GM23338 (cell line): ENCODE data around the gene RIT1. TPM values are rescaled to one million over a fixed set of nuclear protein-coding genes. Genes with fewer than 3 reads are reported as not detected.

ENCODE experiments used
- ATAC-seq: fragments of 200-7000 bp; cut with Tn5 transposase; 3 replicates; pipeline ENCODE4 v1.9.1; 2020
- DNase-seq: peaks from one replicate; pipeline ENCODE4 v3.0.0-alpha.2; 2015; ENCODE audit warnings: low spot score
- H2AFZ ChIP-seq: fragments of 200-600 bp; sonication (generic); 2 replicates; pipeline ENCODE4 v1.8.0; 2016; ENCODE audit warnings: antibody characterized with exemption, mild to moderate bottlenecking, moderate library complexity
- H3F3A ChIP-seq: fragments of 200-600 bp; sonication (generic); replicated peaks from 2 replicates; pipeline ENCODE4 v1.8.0; 2017; ENCODE audit warnings: antibody characterized with exemption, mixed run types, low read depth
- H3K27ac ChIP-seq: fragments of 200-600 bp; sonication (generic); 2 replicates; pipeline ENCODE4 v1.6.1; 2016; ENCODE audit warnings: low read depth
- H3K27me3 ChIP-seq: fragments of 200-600 bp; sonication (generic); 2 replicates; pipeline ENCODE4 v1.8.0; 2016; ENCODE audit warnings: mild to moderate bottlenecking, mixed run types, moderate library complexity; ENCODE audit not compliant: insufficient read depth
- H3K36me3 ChIP-seq: fragments of 200-600 bp; sonication (generic); 2 replicates; pipeline ENCODE4 v1.8.0; 2016; ENCODE audit warnings: mild to moderate bottlenecking; ENCODE audit not compliant: insufficient read depth
- H3K4me1 ChIP-seq: fragments of 200-600 bp; sonication (generic); 2 replicates; pipeline ENCODE4 v1.8.0; 2016; ENCODE audit warnings: mild to moderate bottlenecking, moderate library complexity; ENCODE audit not compliant: insufficient read depth
- H3K4me2 ChIP-seq: fragments of 200-600 bp; sonication (generic); 2 replicates; pipeline ENCODE4 v1.7.1; 2017; ENCODE audit warnings: mixed run types
- H3K4me3 ChIP-seq: fragments of 200-600 bp; sonication (generic); 2 replicates; pipeline ENCODE4 v1.6.1; 2016; ENCODE audit warnings: mixed run types
- H3K79me2 ChIP-seq: fragments of 200-600 bp; sonication (generic); replicated peaks from 2 replicates; pipeline ENCODE4 v1.8.0; 2017; ENCODE audit warnings: mild to moderate bottlenecking; ENCODE audit not compliant: insufficient read depth
- H3K9me2 ChIP-seq: fragments of 200-600 bp; sonication (generic); 2 replicates; pipeline ENCODE4 v1.8.0; 2017; ENCODE audit not compliant: insufficient read depth
- H4K20me1 ChIP-seq: fragments of 200-600 bp; sonication (generic); replicated peaks from 2 replicates; pipeline ENCODE4 v1.8.0; 2017; ENCODE audit warnings: mild to moderate bottlenecking; ENCODE audit not compliant: insufficient read depth
- H3K27ac Mint-ChIP-seq: 2 replicates; pipeline ENCODE4 v1.8.0; 2020; ENCODE audit warnings: inconsistent platforms, mild to moderate bottlenecking, moderate library complexity, mixed read lengths
- H3K27me3 Mint-ChIP-seq: 3 replicates; pipeline ENCODE4 v1.8.0; 2022; ENCODE audit warnings: low read depth, mild to moderate bottlenecking, moderate library complexity, mixed read lengths, inconsistent platforms; ENCODE audit not compliant: insufficient read depth, poor library complexity
- H3K36me3 Mint-ChIP-seq: 3 replicates; pipeline ENCODE4 v1.8.0; 2021; ENCODE audit warnings: low read depth, mild to moderate bottlenecking, inconsistent platforms, moderate library complexity, mixed read lengths
- H3K4me1 Mint-ChIP-seq: 3 replicates; pipeline ENCODE4 v1.8.0; 2020; ENCODE audit warnings: mild to moderate bottlenecking, inconsistent platforms, mixed read lengths
- H3K4me3 Mint-ChIP-seq: 3 replicates; pipeline ENCODE4 v1.8.0; 2021; ENCODE audit warnings: moderate library complexity, mild to moderate bottlenecking, inconsistent platforms, mixed read lengths
- H3K9me3 Mint-ChIP-seq: 3 replicates; pipeline ENCODE4 v1.8.0; 2020; ENCODE audit warnings: moderate library complexity, mild to moderate bottlenecking, inconsistent platforms, mixed read lengths
- CREB1 ChIP-seq: fragments of 250-450 bp; sonication (Bioruptor Pico); IDR thresholded peaks from 2 replicates; pipeline ENCODE4 v1.5.0; 2020; ENCODE audit warnings: low read depth, mild to moderate bottlenecking, moderate library complexity
- CTCF ChIP-seq, 2 experiments: fragments of 200-600 bp in 1 of 2; sonication (generic) in 1 of 2; conservative IDR thresholded peaks; 2 replicates each; pipeline versions ENCODE4 v1.5.1 to v1.6.1; 2016 to 2017; ENCODE audit warnings: antibody characterized with exemption in 2 of 2, low read depth in 2 of 2, mild to moderate bottlenecking in 2 of 2, moderate library complexity in 1 of 2
- ETS1 ChIP-seq: IDR thresholded peaks from 2 replicates; pipeline ENCODE4 v1.6.1; 2016; ENCODE audit warnings: antibody characterized with exemption
- EZH2 ChIP-seq: fragments of 200-600 bp; sonication (generic); IDR thresholded peaks from one replicate; pipeline ENCODE4 v1.8.0; 2017; ENCODE audit warnings: antibody characterized with exemption, mild to moderate bottlenecking, low read depth; ENCODE audit not compliant: unreplicated experiment
- EZH2phosphoT487 ChIP-seq: fragments of 200-600 bp; sonication (generic); IDR thresholded peaks from one replicate; pipeline ENCODE4 v1.8.1; 2018; ENCODE audit warnings: antibody characterized with exemption; ENCODE audit not compliant: unreplicated experiment
- JUNB ChIP-seq: IDR thresholded peaks from one replicate; pipeline ENCODE4 v1.6.1; 2016; ENCODE audit warnings: antibody characterized with exemption; ENCODE audit not compliant: unreplicated experiment
- NANOG ChIP-seq: IDR thresholded peaks from 2 replicates; pipeline ENCODE4 v1.6.1; 2016; ENCODE audit warnings: antibody characterized with exemption, borderline replicate concordance
- POLR2AphosphoS5 ChIP-seq: IDR thresholded peaks from 2 replicates; pipeline ENCODE4 v1.6.1; 2016; ENCODE audit warnings: antibody characterized with exemption, low read depth
- STAT1 ChIP-seq: IDR thresholded peaks from one replicate; pipeline ENCODE4 v1.6.1; 2016; ENCODE audit warnings: antibody characterized with exemption; ENCODE audit not compliant: unreplicated experiment
- ZNF114 ChIP-seq: fragments of 250-450 bp; sonication (Bioruptor Pico); IDR thresholded peaks from 2 replicates; pipeline ENCODE4 v1.5.0; 2020; ENCODE audit warnings: mild to moderate bottlenecking, moderate library complexity
- ZNF331 ChIP-seq: fragments of 250-450 bp; sonication (Bioruptor Pico); IDR thresholded peaks from 2 replicates; pipeline ENCODE4 v1.5.0; 2020; ENCODE audit warnings: low read depth, mild to moderate bottlenecking, moderate library complexity
- polyA plus RNA-seq: library from polyadenylated mRNA; unstranded; fragments of >200 nt; fragmentation: Nextera tagmentation; extraction: Ambion mirVana; gene quantifications from 2 replicates; pipeline ENCODE4 v1.2.1, GENCODE V29; 2016
- total RNA-seq: library from RNA; depleted of rRNA; stranded (reverse); fragments of >200 nt; shearing (Covaris generic); gene quantifications from 2 replicates; pipeline ENCODE4 v1.2.3, GENCODE V29; 2014

The RIT1 gene
- total and polyA plus RNA-seq, 2 experiments from 2014 or later: 21.5 to 24.4 TPM

- no peak overlapping the region for H2AFZ ChIP-seq
- no peak overlapping the region for H3K4me2 ChIP-seq
- H3K27me3 Mint-ChIP-seq: peaks cover 29% of the 10 kb centered on the region
- no peak overlapping the region; the same call in 2 of the 3 replicates for H3K4me3 Mint-ChIP-seq
- peaks cover 16% of the 10 kb centered on the region for H3K4me1 ChIP-seq
- H3K36me3 ChIP-seq: peaks cover 5% of the 10 kb centered on the region; the same call in 1 of the 2 replicates
- H3K4me3 ChIP-seq: no peak overlapping the region
- no peaks in the 10 kb centered on the region for H3K79me2 ChIP-seq
- DNase-seq (no peak), ATAC-seq (no peak)
- H3K27ac ChIP-seq: no peak overlapping the region
- peaks cover 10% of the 10 kb centered on the region for H3K36me3 Mint-ChIP-seq
- no peak for TF ChIP-seq ETS1
- TF ChIP-seq NANOG: no peak
- TF ChIP-seq ZNF114 (CRISPR knock-in tag): no peak
- no peak for TF ChIP-seq POLR2AphosphoS5
- no peak for TF ChIP-seq EZH2phosphoT487
- TF ChIP-seq CTCF (conservative IDR thresholded peaks at IDR 0.05; ENCODE audit: low read depth in 2 of 2): no peak
- no peak for TF ChIP-seq JUNB
- no peak for TF ChIP-seq CREB1 (CRISPR knock-in tag)
- H3K9me3 Mint-ChIP-seq: no peaks in the 10 kb centered on the region; the same call in 2 of the 3 replicates
- H3K27me3 ChIP-seq: no peaks in the 10 kb centered on the region
- peaks cover 53% of the 10 kb centered on the region for H3K4me1 Mint-ChIP-seq
- no peaks in the 10 kb centered on the region for H3K9me2 ChIP-seq
- no peak overlapping the region for H3K27ac Mint-ChIP-seq
- 0 out of 2 replicates have a peak, but pooled peaks cover 3% of the 10 kb centered on the region for H3F3A ChIP-seq
- H4K20me1 ChIP-seq: peaks cover 5% of the 10 kb centered on the region; the same call in 1 of the 2 replicates
Measured at GRCh38 chr1:155941845-155942531, 30.8 kb upstream of the RIT1 start.

- Mint-ChIP-seq H3K4me3 (no peak within 1 kb of the TSS; the same call in 2 of the 3 replicates), H3K27ac (peak within 1 kb of the TSS; percentile 73), H3K36me3 (peaks cover 3% of the 10 kb centered on the region), H3K9me3 (no peaks in the 10 kb centered on the region; the same call in 2 of the 3 replicates), H3K4me1 (peaks cover 46% of the 10 kb centered on the region), H3K27me3 (peaks cover 28% of the 10 kb centered on the region)
- H3K4me1 ChIP-seq: peaks cover 9% of the 10 kb centered on the region
- DNase-seq (no peak), ATAC-seq (peak; percentile 28)
- H3K79me2 ChIP-seq: no peaks in the 10 kb centered on the region
- H3K4me2 ChIP-seq: no peak within 1 kb of the TSS
- no peaks in the 10 kb centered on the region for H3K36me3 ChIP-seq
- H3K27ac ChIP-seq: no peak within 1 kb of the TSS
- H3K9me2 ChIP-seq: no peaks in the 10 kb centered on the region
- no peak within 1 kb of the TSS for H2AFZ ChIP-seq
- no peaks in the 10 kb centered on the region for H3F3A ChIP-seq
- no peak within 1 kb of the TSS for H3K4me3 ChIP-seq
- H4K20me1 ChIP-seq: peaks cover under 1% of the 10 kb centered on the region; the same call in 1 of the 2 replicates
- no peaks in the 10 kb centered on the region for H3K27me3 ChIP-seq
- no peak for TF ChIP-seq CREB1 (CRISPR knock-in tag)
- no peak for TF ChIP-seq ZNF114 (CRISPR knock-in tag)
- TF ChIP-seq EZH2phosphoT487: no peak
- no peak for TF ChIP-seq ZNF331 (CRISPR knock-in tag)
- no peak for TF ChIP-seq STAT1
- TF ChIP-seq EZH2: no peak
Measured at GRCh38 chr1:155940993-155941844, 30.1 kb upstream of the RIT1 start, which contains the start of gene RXFP4. RXFP4 (plus strand) TSS chr1:155941638; CDS start chr1:155941710, 72 bp downstream.
